Measurements from ENCODE around the gene GCSAM.

GCSAM gene

GRCh38 chr3:112101916-112102315 is 31.1 kb downstream of the GCSAM start:
- H3K27ac ChIP-seq (replicated peaks), result no peak overlapping the region
- no peak for DNase-seq (ENCODE audit: low read depth in 1 of 2, low spot score in 1 of 2)
- no peak overlapping the region for H3K4me3 ChIP-seq (replicated peaks; ENCODE audit: insufficient read depth, low read length)
- no peaks in the 10 kb centered on the region for H3K27me3 ChIP-seq (ENCODE audit: insufficient read depth, poor library complexity, severe bottlenecking)
- no peak for TF ChIP-seq CTCF (IDR thresholded peaks at IDR 0.05; ENCODE audit: insufficient read depth, low read length)
- no peak for TF ChIP-seq GABPA (IDR thresholded peaks at IDR 0.05; ENCODE audit: low read depth)
- TF ChIP-seq SPI1 (IDR thresholded peaks at IDR 0.05; ENCODE audit: borderline replicate concordance, low read depth), result no peak
- TF ChIP-seq REST (IDR thresholded peaks at IDR 0.05; ENCODE audit: insufficient replicate concordance, low read depth), result no peak
- TF ChIP-seq POLR2AphosphoS5 (IDR thresholded peaks at IDR 0.05; ENCODE audit: low read depth), result no peak

GRCh38 chr3:112097378-112097777 is 35.7 kb downstream of the GCSAM start:
- TF ChIP-seq SPI1 (IDR thresholded peaks at IDR 0.05; ENCODE audit: borderline replicate concordance, low read depth) (no peak), CTCF (IDR thresholded peaks at IDR 0.05; ENCODE audit: insufficient read depth, low read length) (no peak), GABPA (IDR thresholded peaks at IDR 0.05; ENCODE audit: low read depth) (no peak), REST (IDR thresholded peaks at IDR 0.05; ENCODE audit: insufficient replicate concordance, low read depth) (no peak), POLR2AphosphoS5 (IDR thresholded peaks at IDR 0.05; ENCODE audit: low read depth) (no peak)
- Histone ChIP-seq H3K27ac (replicated peaks) (no peak overlapping the region), H3K4me3 (replicated peaks; ENCODE audit: insufficient read depth, low read length) (no peak overlapping the region), H3K27me3 (ENCODE audit: insufficient read depth, poor library complexity, severe bottlenecking) (no peaks in the 10 kb centered on the region)
- DNase-seq (ENCODE audit: low read depth in 1 of 2, low spot score in 1 of 2), result no peak

GRCh38 chr3:112096176-112096575 is 36.9 kb downstream of the GCSAM start:
- no peak for DNase-seq (ENCODE audit: low read depth in 1 of 2, low spot score in 1 of 2)
- Histone ChIP-seq H3K27me3 (ENCODE audit: insufficient read depth, poor library complexity, severe bottlenecking) (no peaks in the 10 kb centered on the region), H3K27ac (replicated peaks) (no peak overlapping the region), H3K4me3 (replicated peaks; ENCODE audit: insufficient read depth, low read length) (no peak overlapping the region)
- no peak for TF ChIP-seq REST (IDR thresholded peaks at IDR 0.05; ENCODE audit: insufficient replicate concordance, low read depth)
- TF ChIP-seq GABPA (IDR thresholded peaks at IDR 0.05; ENCODE audit: low read depth), result no peak
- TF ChIP-seq SPI1 (IDR thresholded peaks at IDR 0.05; ENCODE audit: borderline replicate concordance, low read depth), result no peak

- no peak for DNase-seq (ENCODE audit: low read depth in 1 of 2, low spot score in 1 of 2)
- TF ChIP-seq CTCF (IDR thresholded peaks at IDR 0.05; ENCODE audit: insufficient read depth, low read length), result no peak
- no peak for TF ChIP-seq REST (IDR thresholded peaks at IDR 0.05; ENCODE audit: insufficient replicate concordance, low read depth)
- TF ChIP-seq SPI1 (IDR thresholded peaks at IDR 0.05; ENCODE audit: borderline replicate concordance, low read depth), result no peak
- TF ChIP-seq POLR2AphosphoS5 (IDR thresholded peaks at IDR 0.05; ENCODE audit: low read depth), result no peak
- no peak for TF ChIP-seq GABPA (IDR thresholded peaks at IDR 0.05; ENCODE audit: low read depth)
- H3K27me3 ChIP-seq (ENCODE audit: insufficient read depth, poor library complexity, severe bottlenecking), result no peaks in the 10 kb centered on the region
- no peak overlapping the region for H3K4me3 ChIP-seq (replicated peaks; ENCODE audit: insufficient read depth, low read length)
- H3K27ac ChIP-seq (replicated peaks), result no peak overlapping the region
These were observed 37.3 kb downstream of the GCSAM start for GRCh38 chr3:112095731-112096130.

Measured in HL-60 (cell line).